ENCODE measurements around the gene CASZ1. TPM values are rescaled to one million over a fixed set of nuclear protein-coding genes. Genes with fewer than 3 reads are reported as not detected.
A peak's percentile ranks its signal among the peaks of the same experiment; 100 is the strongest.

CASZ1 gene
- total RNA-seq, 1 donor from 2014 or later, result 26.1 TPM

DNA sequence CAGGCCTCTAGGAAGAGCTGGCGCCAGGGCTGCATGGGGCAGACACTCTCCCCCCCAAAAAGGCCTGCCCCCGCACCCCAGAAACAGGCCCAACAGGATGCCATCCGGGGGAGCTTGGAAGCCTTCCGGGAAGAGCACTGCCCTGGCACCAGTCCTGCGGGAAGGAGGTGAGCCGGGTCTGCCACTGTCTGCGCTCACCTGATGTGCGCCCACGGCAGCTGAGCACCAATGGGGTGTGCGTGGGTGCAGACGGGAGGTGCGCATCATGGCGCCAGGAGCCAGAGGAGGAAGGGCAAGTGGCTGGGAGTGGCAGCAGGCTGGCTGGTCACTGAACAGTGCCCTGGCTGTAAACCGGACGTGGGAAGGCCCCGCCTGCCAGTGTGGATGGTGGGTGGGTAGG lies 73.6 kb downstream of the CASZ1 start:
- peak overlapping the region; percentile 99 for H3K27ac ChIP-seq (ENCODE audit: low read depth, low read length)

DNA sequence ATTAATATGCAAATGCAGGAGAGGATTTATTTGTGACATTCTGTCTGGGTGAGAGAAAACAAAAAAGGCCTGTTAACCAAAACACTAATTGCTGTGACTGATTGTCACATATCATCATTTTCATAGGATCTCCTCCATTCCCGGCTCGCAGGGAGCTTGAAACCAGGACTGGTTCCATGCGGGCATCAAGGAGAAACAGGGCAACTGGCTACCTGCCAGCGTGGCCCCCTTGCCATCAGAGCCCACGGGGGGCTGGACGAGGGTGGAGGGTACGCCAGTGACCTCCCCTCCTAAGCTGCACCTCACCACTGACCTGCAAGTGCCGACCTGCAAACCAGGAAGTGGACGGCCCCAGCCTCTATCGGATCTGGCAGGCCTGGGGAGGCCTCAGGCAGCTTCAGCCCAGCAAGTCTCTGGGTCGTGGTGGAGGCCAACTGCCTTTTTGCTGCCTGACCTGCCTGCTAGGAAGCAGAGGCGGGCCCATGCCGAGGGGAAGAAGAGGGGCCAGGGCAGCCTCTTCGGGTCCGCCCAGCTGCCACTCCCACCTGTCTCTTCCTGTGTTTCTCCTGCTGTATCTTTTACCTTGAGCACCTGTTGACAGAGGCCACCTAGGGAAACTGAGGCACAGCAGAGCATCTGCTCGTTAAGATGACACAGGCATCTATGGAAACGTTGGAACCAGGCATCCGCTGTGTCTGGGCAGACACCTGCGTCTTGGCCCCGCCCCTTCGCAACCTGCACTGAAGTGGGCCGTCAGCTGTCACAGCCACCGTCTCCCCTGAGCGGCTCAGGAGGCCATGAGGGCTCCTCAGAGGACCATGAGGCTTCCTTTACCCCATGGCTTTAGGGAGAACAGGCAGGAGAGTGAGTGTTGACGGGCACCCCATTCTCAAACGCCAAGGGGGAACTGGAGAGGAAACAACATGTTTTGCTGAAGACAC lies 74.8 kb downstream of the CASZ1 start:
- Histone ChIP-seq H3K36me3 (ENCODE audit: control insufficient read depth in 3 of 3, insufficient read depth in 3 of 3, low read length in 3 of 3) (no peaks in the 10 kb centered on the region), H3K27ac (ENCODE audit: low read depth, low read length) (peak overlapping the region; percentile 99), H3K9me3 (ENCODE audit: control insufficient read depth in 3 of 3, low read length in 3 of 3) (no peaks in the 10 kb centered on the region), H3K4me3 (ENCODE audit: low read length in 3 of 3) (no peak overlapping the region), H3K9ac (ENCODE audit: low read depth in 1 of 3, low read length in 3 of 3) (peak overlapping the region in 1 of 3 donors; percentile 25), H3K4me1 (ENCODE audit: control insufficient read depth in 3 of 3, insufficient read depth in 3 of 3, low read length in 3 of 3) (peaks cover 55 to 90% (median 85%) of the 10 kb centered on the region in 3 donors), H3K27me3 (ENCODE audit: control insufficient read depth in 3 of 3, insufficient read depth in 3 of 3, low read length in 3 of 3) (peaks cover 0 to 4% (median 0%) of the 10 kb centered on the region in 3 donors)

More for the DNA sequence above, 73.6 kb downstream of the CASZ1 start:
- no peaks in the 10 kb centered on the region for H3K36me3 ChIP-seq (ENCODE audit: control insufficient read depth in 3 of 3, insufficient read depth in 3 of 3, low read length in 3 of 3)
- no peak overlapping the region for H3K4me3 ChIP-seq (ENCODE audit: low read length in 3 of 3)
- peaks cover 62 to 95% (median 86%) of the 10 kb centered on the region in 3 donors for H3K4me1 ChIP-seq (ENCODE audit: control insufficient read depth in 3 of 3, insufficient read depth in 3 of 3, low read length in 3 of 3)
- H3K9me3 ChIP-seq (ENCODE audit: control insufficient read depth in 3 of 3, low read length in 3 of 3), result no peaks in the 10 kb centered on the region
- no peak overlapping the region for H3K9ac ChIP-seq (ENCODE audit: low read depth in 1 of 3, low read length in 3 of 3)
- peaks cover 0 to 1% (median 0%) of the 10 kb centered on the region in 3 donors for H3K27me3 ChIP-seq (ENCODE audit: control insufficient read depth in 3 of 3, insufficient read depth in 3 of 3, low read length in 3 of 3)

DNA sequence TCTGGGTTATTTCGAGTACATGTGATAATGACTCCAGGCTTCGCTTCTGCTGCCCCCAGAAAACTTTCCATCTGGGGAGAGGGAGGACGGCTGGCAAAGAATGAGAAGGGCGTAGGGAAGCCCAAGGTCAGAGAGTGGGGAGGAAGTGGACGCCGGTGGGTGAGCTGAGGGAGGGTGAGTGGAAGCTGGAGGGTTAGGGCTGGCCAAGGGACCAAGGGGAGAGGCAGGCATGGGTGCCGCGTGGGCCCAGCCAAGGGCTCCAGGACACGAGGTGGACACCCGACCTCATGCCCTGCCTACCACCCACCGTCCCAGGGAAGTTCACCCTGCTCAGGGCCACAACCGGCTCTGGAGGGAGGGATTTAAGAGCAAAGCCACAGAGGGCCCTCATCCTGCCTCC lies 75.8 kb downstream of the CASZ1 start:
- Histone ChIP-seq H3K27me3 (ENCODE audit: control insufficient read depth in 3 of 3, insufficient read depth in 3 of 3, low read length in 3 of 3) (peaks cover 0 to 4% (median 0%) of the 10 kb centered on the region in 3 donors), H3K9ac (ENCODE audit: low read depth in 1 of 3, low read length in 3 of 3) (no peak overlapping the region), H3K9me3 (ENCODE audit: control insufficient read depth in 3 of 3, low read length in 3 of 3) (no peaks in the 10 kb centered on the region), H3K4me1 (ENCODE audit: control insufficient read depth in 3 of 3, insufficient read depth in 3 of 3, low read length in 3 of 3) (peaks cover 50 to 88% (median 81%) of the 10 kb centered on the region in 3 donors), H3K27ac (ENCODE audit: low read depth, low read length) (no peak overlapping the region), H3K36me3 (ENCODE audit: control insufficient read depth in 3 of 3, insufficient read depth in 3 of 3, low read length in 3 of 3) (no peaks in the 10 kb centered on the region), H3K4me3 (ENCODE audit: low read length in 3 of 3) (no peak overlapping the region)

DNA sequence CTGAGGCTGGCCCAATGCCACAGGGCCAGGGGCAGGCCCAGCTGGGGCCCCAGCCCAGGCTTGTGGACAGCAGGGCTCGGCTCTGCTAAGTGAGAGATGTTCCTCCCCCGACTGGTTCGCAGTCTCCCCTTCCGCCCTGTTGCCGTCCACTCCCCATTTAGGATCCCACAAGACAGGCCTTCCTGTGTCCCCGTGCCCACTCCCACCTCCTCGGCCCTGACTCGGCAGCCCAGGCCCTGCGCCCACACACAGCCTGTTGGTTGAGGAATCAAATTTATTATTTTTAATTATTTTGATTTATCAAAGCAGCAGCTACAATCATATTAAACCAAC lies 78.4 kb downstream of the CASZ1 start:
- no peaks in the 10 kb centered on the region for H3K36me3 ChIP-seq (ENCODE audit: control insufficient read depth in 3 of 3, insufficient read depth in 3 of 3, low read length in 3 of 3)
- H3K27ac ChIP-seq (ENCODE audit: low read depth, low read length), result no peak overlapping the region
- peak overlapping the region in 1 of 3 donors; percentile 50 for H3K4me3 ChIP-seq (ENCODE audit: low read length in 3 of 3)
- peak overlapping the region in 2 of 3 donors; percentile 14 to 62 for H3K9ac ChIP-seq (ENCODE audit: low read depth in 1 of 3, low read length in 3 of 3)
- no peaks in the 10 kb centered on the region for H3K9me3 ChIP-seq (ENCODE audit: control insufficient read depth in 3 of 3, low read length in 3 of 3)
- H3K4me1 ChIP-seq (ENCODE audit: control insufficient read depth in 3 of 3, insufficient read depth in 3 of 3, low read length in 3 of 3), result peaks cover 32 to 84% (median 75%) of the 10 kb centered on the region in 3 donors
- H3K27me3 ChIP-seq (ENCODE audit: control insufficient read depth in 3 of 3, insufficient read depth in 3 of 3, low read length in 3 of 3), result peaks cover 0 to 4% (median 0%) of the 10 kb centered on the region in 3 donors

DNA sequence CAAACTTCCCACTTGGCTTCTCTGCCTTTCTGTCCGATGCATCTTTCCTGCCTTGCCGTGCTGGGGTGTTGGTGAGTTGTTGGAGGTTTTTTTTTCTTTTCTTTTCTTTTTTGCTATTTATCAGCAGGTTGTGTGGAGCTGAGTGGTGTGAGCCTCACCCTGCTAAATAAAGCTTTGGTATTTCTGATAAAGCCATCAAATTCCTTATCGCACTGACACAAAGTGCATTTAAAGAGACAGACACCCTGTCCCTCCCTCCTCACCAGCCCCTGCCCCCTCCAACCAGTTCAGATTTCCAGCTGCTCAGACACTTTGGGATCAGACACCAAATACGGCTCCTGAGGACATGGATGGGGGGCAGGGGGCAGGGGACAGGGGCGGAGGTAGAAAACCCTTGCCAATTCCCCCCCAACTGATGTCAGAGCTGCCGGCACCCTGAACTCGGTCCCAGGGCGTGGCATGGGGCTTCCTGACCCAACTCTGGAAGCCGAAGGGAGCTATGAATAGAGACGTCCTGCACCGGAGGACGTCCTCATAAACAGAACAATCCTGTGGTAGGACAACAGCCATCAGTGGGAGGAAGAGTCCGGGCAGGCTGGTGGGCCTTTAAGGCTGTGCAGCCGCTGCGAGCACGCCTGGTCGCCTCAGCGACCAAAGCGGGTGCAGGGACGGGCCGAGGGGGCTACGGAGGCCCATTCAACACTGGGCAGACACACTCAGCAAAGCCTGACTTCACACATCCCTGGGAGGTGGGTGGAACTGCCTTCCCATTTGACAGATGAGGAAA lies 79.0 kb downstream of the CASZ1 start:
- Histone ChIP-seq H3K36me3 (ENCODE audit: control insufficient read depth in 3 of 3, insufficient read depth in 3 of 3, low read length in 3 of 3) (no peaks in the 10 kb centered on the region), H3K27ac (ENCODE audit: low read depth, low read length) (no peak overlapping the region), H3K4me1 (ENCODE audit: control insufficient read depth in 3 of 3, insufficient read depth in 3 of 3, low read length in 3 of 3) (peaks cover 32 to 78% (median 73%) of the 10 kb centered on the region in 3 donors), H3K9me3 (ENCODE audit: control insufficient read depth in 3 of 3, low read length in 3 of 3) (no peaks in the 10 kb centered on the region), H3K27me3 (ENCODE audit: control insufficient read depth in 3 of 3, insufficient read depth in 3 of 3, low read length in 3 of 3) (peaks cover 0 to 4% (median 0%) of the 10 kb centered on the region in 3 donors), H3K9ac (ENCODE audit: low read depth in 1 of 3, low read length in 3 of 3) (peak overlapping the region in 2 of 3 donors; percentile 14 to 62), H3K4me3 (ENCODE audit: low read length in 3 of 3) (peak overlapping the region in 2 of 3 donors; percentile 22 to 50)

DNA sequence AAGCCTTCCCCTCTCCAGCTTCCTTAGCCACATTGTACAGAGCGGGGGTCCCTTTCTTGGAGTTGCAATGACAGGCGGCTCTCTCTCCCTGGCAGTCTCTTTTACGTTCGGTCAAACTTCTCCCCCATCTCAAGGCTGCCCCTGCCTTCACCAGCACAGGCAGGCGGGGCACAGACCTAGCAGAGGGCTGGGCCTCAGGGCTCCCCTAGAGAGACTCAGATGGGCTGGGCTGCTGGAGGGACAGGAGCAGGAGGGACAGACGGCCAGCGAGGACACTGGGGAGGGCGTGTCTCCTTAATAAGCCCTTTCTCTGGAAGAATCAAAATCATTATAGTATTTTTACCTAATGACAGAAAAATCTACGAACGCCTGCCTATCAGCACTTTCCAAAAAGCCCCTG lies 79.6 kb downstream of the CASZ1 start:
- Histone ChIP-seq H3K36me3 (ENCODE audit: control insufficient read depth in 3 of 3, insufficient read depth in 3 of 3, low read length in 3 of 3) (no peaks in the 10 kb centered on the region), H3K4me1 (ENCODE audit: control insufficient read depth in 3 of 3, insufficient read depth in 3 of 3, low read length in 3 of 3) (peaks cover 32 to 72% (median 71%) of the 10 kb centered on the region in 3 donors), H3K4me3 (ENCODE audit: low read length in 3 of 3) (no peak overlapping the region), H3K9me3 (ENCODE audit: control insufficient read depth in 3 of 3, low read length in 3 of 3) (no peaks in the 10 kb centered on the region), H3K27ac (ENCODE audit: low read depth, low read length) (no peak overlapping the region), H3K9ac (ENCODE audit: low read depth in 1 of 3, low read length in 3 of 3) (peak overlapping the region in 1 of 3 donors; percentile 50), H3K27me3 (ENCODE audit: control insufficient read depth in 3 of 3, insufficient read depth in 3 of 3, low read length in 3 of 3) (peaks cover 0 to 4% (median 0%) of the 10 kb centered on the region in 3 donors)

DNA sequence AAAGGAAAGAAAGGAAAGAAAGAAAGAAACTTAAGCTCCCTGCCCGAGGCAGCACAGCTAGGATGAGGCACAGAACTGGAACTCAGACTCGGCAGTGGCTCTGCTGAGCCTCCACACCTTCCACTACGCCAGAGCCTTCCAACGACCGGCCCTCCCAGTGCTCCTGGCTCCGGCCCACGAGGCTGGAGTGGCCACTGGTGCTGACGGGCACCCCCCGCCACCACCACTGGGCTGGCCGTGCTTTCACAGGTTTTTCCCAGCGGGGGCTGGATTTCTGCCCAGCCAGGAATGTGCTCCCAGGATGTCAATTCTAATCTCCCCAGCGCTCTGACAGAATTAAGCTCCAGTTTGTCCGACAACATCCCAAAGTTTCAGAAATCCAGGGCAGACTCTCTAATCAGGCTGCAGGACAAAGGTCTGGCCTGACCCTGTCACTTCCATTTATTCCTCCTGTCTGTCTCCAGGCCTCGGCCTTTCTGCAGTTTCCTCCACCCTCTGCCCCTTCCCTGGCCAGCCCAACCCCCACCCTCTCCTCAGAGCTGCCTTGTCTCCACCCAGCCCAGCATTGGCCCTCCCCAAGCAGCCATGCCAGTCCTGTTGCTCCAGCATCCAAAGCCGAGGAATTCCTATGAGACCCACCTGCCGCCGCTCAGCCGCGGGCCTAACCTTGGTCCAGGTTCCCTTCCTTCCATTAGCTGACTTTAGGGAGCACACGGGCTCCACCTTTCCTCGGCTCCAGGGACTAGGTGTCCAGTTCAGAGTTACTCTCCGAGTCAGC lies 81.9 kb downstream of the CASZ1 start:
- Histone ChIP-seq H3K4me1 (ENCODE audit: control insufficient read depth in 3 of 3, insufficient read depth in 3 of 3, low read length in 3 of 3) (peaks cover 41 to 69% (median 62%) of the 10 kb centered on the region in 3 donors), H3K27ac (ENCODE audit: low read depth, low read length) (no peak overlapping the region), H3K9me3 (ENCODE audit: control insufficient read depth in 3 of 3, low read length in 3 of 3) (no peaks in the 10 kb centered on the region), H3K36me3 (ENCODE audit: control insufficient read depth in 3 of 3, insufficient read depth in 3 of 3, low read length in 3 of 3) (no peaks in the 10 kb centered on the region), H3K9ac (ENCODE audit: low read depth in 1 of 3, low read length in 3 of 3) (peak overlapping the region in 1 of 3 donors; percentile 33), H3K4me3 (ENCODE audit: low read length in 3 of 3) (no peak overlapping the region), H3K27me3 (ENCODE audit: control insufficient read depth in 3 of 3, insufficient read depth in 3 of 3, low read length in 3 of 3) (peaks cover 0 to 4% (median 0%) of the 10 kb centered on the region in 3 donors)

DNA sequence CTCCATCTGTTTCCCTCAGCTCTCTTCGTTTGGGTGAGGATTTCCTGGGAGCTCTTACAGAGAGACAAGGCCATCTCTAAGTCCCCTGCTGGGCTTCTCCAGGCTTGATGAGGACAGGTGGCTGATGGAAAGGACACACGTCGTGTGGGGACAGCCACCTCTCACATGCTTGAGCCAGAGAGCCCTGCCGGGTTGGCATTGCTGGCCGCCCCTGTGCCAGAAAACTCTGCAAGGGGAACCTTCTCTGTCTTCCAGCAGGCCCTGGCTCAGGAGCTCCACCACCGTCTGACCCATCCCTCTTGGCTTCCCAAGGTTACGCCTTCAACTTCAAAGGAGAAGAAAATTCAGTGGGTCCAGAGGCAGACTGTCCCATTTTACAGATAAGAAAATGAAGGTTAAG lies 82.8 kb downstream of the CASZ1 start:
- peaks cover 39 to 62% (median 57%) of the 10 kb centered on the region in 3 donors for H3K4me1 ChIP-seq (ENCODE audit: control insufficient read depth in 3 of 3, insufficient read depth in 3 of 3, low read length in 3 of 3)
- H3K27me3 ChIP-seq (ENCODE audit: control insufficient read depth in 3 of 3, insufficient read depth in 3 of 3, low read length in 3 of 3), result peaks cover 0 to 4% (median 0%) of the 10 kb centered on the region in 3 donors
- H3K27ac ChIP-seq (ENCODE audit: low read depth, low read length), result no peak overlapping the region
- no peaks in the 10 kb centered on the region for H3K36me3 ChIP-seq (ENCODE audit: control insufficient read depth in 3 of 3, insufficient read depth in 3 of 3, low read length in 3 of 3)
- H3K9ac ChIP-seq (ENCODE audit: low read depth in 1 of 3, low read length in 3 of 3), result peak overlapping the region in 1 of 3 donors; percentile 33
- no peak overlapping the region for H3K4me3 ChIP-seq (ENCODE audit: low read length in 3 of 3)
- H3K9me3 ChIP-seq (ENCODE audit: control insufficient read depth in 3 of 3, low read length in 3 of 3), result no peaks in the 10 kb centered on the region

DNA sequence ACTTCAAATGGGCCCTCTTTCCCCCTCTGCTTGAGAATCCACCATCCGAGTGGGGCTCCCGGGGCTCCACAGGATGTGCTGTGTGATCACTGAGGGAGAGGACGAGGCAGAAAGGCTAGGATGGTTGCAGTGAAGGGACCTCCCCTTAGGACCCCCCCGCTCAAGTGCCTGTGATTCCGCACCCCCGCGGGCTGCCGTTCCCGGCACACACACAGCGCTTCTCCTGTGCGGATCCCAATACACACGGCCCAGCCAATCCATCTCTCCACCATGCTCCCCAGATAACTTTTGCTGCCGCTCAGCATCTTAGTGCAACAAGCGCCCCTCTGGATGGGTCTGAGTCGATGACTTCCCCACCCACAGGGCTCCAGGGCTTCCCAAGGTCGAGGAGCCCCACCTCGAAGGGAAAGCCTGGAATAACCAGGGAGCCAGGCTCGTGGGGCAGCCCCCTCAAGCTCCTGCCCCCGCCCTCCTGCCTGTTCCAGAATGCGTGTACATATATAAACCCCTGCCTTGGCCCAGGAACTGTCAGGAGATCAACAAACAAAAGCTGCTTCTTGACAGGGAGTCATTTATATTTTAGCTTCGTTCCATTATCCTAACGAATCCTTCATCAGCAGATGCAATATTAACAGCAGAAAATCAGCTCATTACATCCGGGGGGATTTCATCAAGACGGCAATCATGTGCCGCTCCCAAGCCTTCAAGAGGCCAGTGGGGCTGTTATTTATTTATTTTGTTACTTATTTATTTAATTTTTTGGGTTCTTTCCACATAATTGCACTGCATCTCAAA lies 83.7 kb downstream of the CASZ1 start:
- Histone ChIP-seq H3K36me3 (ENCODE audit: control insufficient read depth in 3 of 3, insufficient read depth in 3 of 3, low read length in 3 of 3) (no peaks in the 10 kb centered on the region), H3K9ac (ENCODE audit: low read depth in 1 of 3, low read length in 3 of 3) (no peak overlapping the region), H3K4me1 (ENCODE audit: control insufficient read depth in 3 of 3, insufficient read depth in 3 of 3, low read length in 3 of 3) (peaks cover 31 to 53% (median 51%) of the 10 kb centered on the region in 3 donors), H3K4me3 (ENCODE audit: low read length in 3 of 3) (no peak overlapping the region), H3K27ac (ENCODE audit: low read depth, low read length) (no peak overlapping the region), H3K9me3 (ENCODE audit: control insufficient read depth in 3 of 3, low read length in 3 of 3) (no peaks in the 10 kb centered on the region), H3K27me3 (ENCODE audit: control insufficient read depth in 3 of 3, insufficient read depth in 3 of 3, low read length in 3 of 3) (peaks cover 0 to 5% (median 0%) of the 10 kb centered on the region in 3 donors)
